HepG2 (cell line): ENCODE data around the gene PERP. TPM values are rescaled to one million over a fixed set of nuclear protein-coding genes. Genes with fewer than 3 reads are reported as not detected.

Experiments
- ASH2L ChIP-seq: fragments of 300-600, 200-600 bp; sonication (generic); IDR thresholded peaks from 2 replicates; pipeline ENCODE4 v1.7.0; 2017; ENCODE audit warnings: low read depth, mild to moderate bottlenecking, moderate library complexity, mixed read lengths, low read length; ENCODE audit not compliant: insufficient read length
- BCL6 ChIP-seq: IDR thresholded peaks from 2 replicates; pipeline ENCODE4 v1.6.1; 2016; ENCODE audit warnings: missing genetic modification reagents, missing compliant biosample characterization
- CHD4 ChIP-seq: fragments of 200-600 bp; sonication (generic); IDR thresholded peaks from 2 replicates; pipeline ENCODE4 v1.7.0; 2017; ENCODE audit warnings: mild to moderate bottlenecking, low read length, borderline replicate concordance
- ESRRA ChIP-seq: sonication (generic); formaldehyde crosslinking; IDR thresholded peaks from 2 replicates; pipeline ENCODE4 v1.5.1; 2020; ENCODE audit warnings: mild to moderate bottlenecking, low read depth, missing genetic modification reagents
- HMGXB4 ChIP-seq, 2 experiments: sonication (generic) in 1 of 2; formaldehyde crosslinking in 1 of 2; IDR thresholded peaks; 2 replicates each; pipeline versions ENCODE4 v1.4.0 to v1.6.1; 2018 to 2020; ENCODE audit warnings: missing genetic modification reagents in 2 of 2, borderline replicate concordance in 1 of 2, low read depth in 1 of 2, mild to moderate bottlenecking in 1 of 2, missing biosample characterization in 1 of 2
- JUN ChIP-seq: sonication (generic); formaldehyde crosslinking; IDR thresholded peaks from 2 replicates; pipeline ENCODE4 v1.4.0; 2020; ENCODE audit warnings: mild to moderate bottlenecking, missing genetic modification reagents
- KMT2B ChIP-seq: IDR thresholded peaks from 2 replicates; pipeline ENCODE4 v1.6.1; 2016; ENCODE audit warnings: missing genetic modification reagents, missing compliant biosample characterization
- PATZ1 ChIP-seq: sonication (generic); formaldehyde crosslinking; IDR thresholded peaks from 2 replicates; pipeline ENCODE4 v1.4.0; 2020; ENCODE audit warnings: missing genetic modification reagents
- RARG ChIP-seq: sonication (generic); formaldehyde crosslinking; IDR thresholded peaks from 2 replicates; pipeline ENCODE4 v1.4.0; 2020; ENCODE audit warnings: low read depth, mild to moderate bottlenecking, missing genetic modification reagents
- RCOR2 ChIP-seq: IDR thresholded peaks from 2 replicates; pipeline ENCODE4 v1.6.1; 2016; ENCODE audit warnings: missing biosample characterization, missing genetic modification reagents
- RFX1 ChIP-seq: fragments of 450-650 bp; IDR thresholded peaks from 2 replicates; pipeline ENCODE4 v1.6.1; 2017
- SAP130 ChIP-seq: IDR thresholded peaks from 2 replicates; pipeline ENCODE4 v1.6.1; 2016; ENCODE audit warnings: low read depth
- SNAI1 ChIP-seq: sonication (generic); formaldehyde crosslinking; IDR thresholded peaks from 2 replicates; pipeline ENCODE4 v1.5.0; 2020; ENCODE audit warnings: mild to moderate bottlenecking, missing genetic modification reagents, borderline replicate concordance
- SUZ12 ChIP-seq: fragments of 150-350 bp; IDR thresholded peaks from 2 replicates; pipeline ENCODE4 v1.6.1; 2014; ENCODE audit warnings: low read depth, low read length
- THAP8 ChIP-seq: sonication (generic); formaldehyde crosslinking; IDR thresholded peaks from 2 replicates; pipeline ENCODE4 v1.5.1; 2020; ENCODE audit warnings: missing genetic modification reagents, mild to moderate bottlenecking, borderline replicate concordance
- ZNF282 ChIP-seq: fragments of 450-650 bp; IDR thresholded peaks from 2 replicates; pipeline ENCODE4 v1.6.1; 2018; ENCODE audit not compliant: partially characterized antibody
- ZNF362 ChIP-seq: sonication (generic); formaldehyde crosslinking; IDR thresholded peaks from 2 replicates; pipeline ENCODE4 v1.4.0; 2020; ENCODE audit warnings: missing genetic modification reagents, mild to moderate bottlenecking, borderline replicate concordance
- ZNF510 ChIP-seq: sonication (generic); formaldehyde crosslinking; IDR thresholded peaks from 2 replicates; pipeline ENCODE4 v1.4.0; 2020; ENCODE audit warnings: low read depth, mild to moderate bottlenecking, missing genetic modification reagents
- ZNF580 ChIP-seq: IDR thresholded peaks from 2 replicates; pipeline ENCODE4 v1.6.1; 2016; ENCODE audit warnings: low read depth, borderline replicate concordance
- ZNF589 ChIP-seq: sonication (generic); formaldehyde crosslinking; conservative IDR thresholded peaks from 2 replicates; pipeline ENCODE4 v1.8.0; 2022; ENCODE audit warnings: mild to moderate bottlenecking, moderate library complexity, missing genetic modification reagents
- ZNF850 ChIP-seq: sonication (generic); formaldehyde crosslinking; conservative IDR thresholded peaks from 2 replicates; pipeline ENCODE4 v1.9.0; 2021; ENCODE audit warnings: mild to moderate bottlenecking, missing genetic modification reagents
- ZSCAN5A ChIP-seq: sonication (generic); formaldehyde crosslinking; IDR thresholded peaks from 2 replicates; pipeline ENCODE4 v1.8.0; 2022; ENCODE audit warnings: mild to moderate bottlenecking, missing genetic modification reagents, borderline replicate concordance
- polyA plus RNA-seq, 8 experiments: library from polyadenylated mRNA; depleted of rRNA in 3 of 8; stranded (reverse) in 7 of 8; unstranded in 1 of 8; fragments of >200 nt; fragmentation: Illumina TruSeq in 4 of 8; extraction: Trizol in 4 of 8; gene quantifications; 2 replicates each; pipeline versions ENCODE4 v1.2.1 to v1.2.3, GENCODE V29; 2011 to 2016; ENCODE audit warnings: low read depth in 4 of 8, missing spikeins in 1 of 8, mixed read lengths in 1 of 8; ENCODE audit not compliant: insufficient read depth in 1 of 8
- total RNA-seq, 5 experiments: library from RNA; depleted of rRNA; stranded (reverse); fragments of >200 nt; fragmentation: Illumina TruSeq; extraction: Trizol; gene quantifications; 2 replicates each; pipeline ENCODE4 v1.2.3, GENCODE V29; 2016; ENCODE audit warnings: low read depth in 1 of 5

Gene PERP
- total and polyA plus RNA-seq, 2 of the 13 experiments (the other 11 are each of a cell fraction or from before 2014, with no cell fraction given) = 26.0 to 53.0 TPM

GRCh38 chr6:138086573-138087196 is 20.5 kb downstream of the PERP start (continued):
- no peak for TF ChIP-seq SUZ12
- peak; percentile 88 for TF ChIP-seq BCL6 (CRISPR knock-in tag)
- TF ChIP-seq KMT2B (CRISPR knock-in tag) = peak; percentile 74
- 0 out of 2 replicates have a peak, but pooled peaks have one; percentile 50 for TF ChIP-seq ZNF589 (CRISPR knock-in tag)
- TF ChIP-seq ZSCAN5A (CRISPR knock-in tag) = peak; percentile 86; the same call in 1 of the 2 replicates
- TF ChIP-seq ZNF362 (CRISPR knock-in tag) = peak; percentile 85
- TF ChIP-seq SNAI1 (CRISPR knock-in tag) = no peak
- TF ChIP-seq ZNF282 = no peak
- TF ChIP-seq PATZ1 (CRISPR knock-in tag) = peak; percentile 86
- TF ChIP-seq RARG = no peak
- TF ChIP-seq ESRRA (CRISPR knock-in tag) = peak; percentile 38; the same call in 1 of the 2 replicates
- TF ChIP-seq ZNF580 = peak; percentile 62; the same call in 1 of the 2 replicates
- no peak for TF ChIP-seq THAP8 (CRISPR knock-in tag)
- TF ChIP-seq CHD4 = no peak
- no peak for TF ChIP-seq ZNF850 (CRISPR knock-in tag)
- TF ChIP-seq HMGXB4 (CRISPR knock-in tag; IDR thresholded peaks at IDR 0.05; ENCODE audit: borderline replicate concordance in 1 of 2, low read depth in 1 of 2) = peak; percentile 38 to 43; a peak in 1 of 4 replicates
- TF ChIP-seq JUN (CRISPR knock-in tag) = peak; percentile 97
- TF ChIP-seq RCOR2 (CRISPR knock-in tag) = peak; percentile 81; the same call in 1 of the 2 replicates
- no peak for TF ChIP-seq RFX1
- peak; percentile 94 for TF ChIP-seq SAP130 (CRISPR knock-in tag)
- TF ChIP-seq ASH2L = peak; percentile 89
- TF ChIP-seq ZNF510 = no peak
